Adrenal gland (tissue), 12 donors: ENCODE measurements around the gene KHK. TPM values are rescaled to one million over a fixed set of nuclear protein-coding genes. Genes with fewer than 3 reads are reported as not detected.

Source experiments
- DNase-seq, 7 donors: peaks; one replicate each; pipeline ENCODE4 v3.0.0-alpha.2; 2019 to 2020
- H3K27ac ChIP-seq, 5 donors: fragments of 200-600 bp; sonication (generic) in 4 of 5; 1 replicate in 3 of 5; 2 replicates in 2 of 5; pipeline versions ENCODE4 v1.5.1 to v1.8.0; 2016 to 2020; ENCODE audit warnings: mild to moderate bottlenecking in 1 of 5
- H3K27me3 ChIP-seq: fragments of 200-600 bp; 2 replicates; pipeline ENCODE4 v1.8.0; 2021
- H3K36me3 ChIP-seq, 2 donors: fragments of 200-600 bp; replicated peaks in 1 of 2; 1 replicate in 1 of 2; 2 replicates in 1 of 2; pipeline versions ENCODE4 v1.5.1 to v1.8.0; 2018 to 2022
- H3K4me1 ChIP-seq, 2 donors: fragments of 200-600 bp; replicated peaks in 1 of 2; 1 replicate in 1 of 2; 2 replicates in 1 of 2; pipeline versions ENCODE4 v1.5.1 to v1.8.0; 2018 to 2021
- H3K4me3 ChIP-seq, 4 donors: fragments of 200-600 bp; sonication (generic) in 3 of 4; one replicate each; pipeline ENCODE4 v1.5.1; 2016 to 2018
- H3K9me3 ChIP-seq, 3 donors: fragments of 200-600 bp; sonication (generic) in 1 of 3; replicated peaks in 1 of 3; 1 replicate in 2 of 3; 2 replicates in 1 of 3; pipeline versions ENCODE4 v1.5.1 to v1.8.0; 2016 to 2021
- CTCF ChIP-seq, 6 experiments: fragments of 450-650 bp in 4 of 6; fragments of 200-600 bp in 2 of 6; sonication (generic) in 1 of 6; IDR thresholded peaks; 1 replicate in 5 of 6; 2 replicates in 1 of 6; pipeline versions ENCODE4 v1.5.1 to v1.8.0; 2016 to 2021; ENCODE audit warnings: antibody characterized with exemption in 6 of 6, mild to moderate bottlenecking in 2 of 6, moderate library complexity in 1 of 6
- POLR2A ChIP-seq, 2 donors: fragments of 450-650 bp; IDR thresholded peaks; one replicate each; pipeline ENCODE4 v1.6.1; 2017; ENCODE audit warnings: antibody characterized with exemption in 2 of 2, mild to moderate bottlenecking in 2 of 2, moderate library complexity in 1 of 2
- WGBS, 4 donors: extraction: QIAGEN DNeasy Blood & Tissue Kit in 2 of 4; methylation state at CpG; one replicate each; pipeline versions ENCODE4 v1.1.5 to v1.1.7; 2013 to 2017; 5-methylcytosine and 5-hydroxymethylcytosine counted together
- intact Hi-C, 2 donors: fragments of 100-400 bp; cut with DNase I; formaldehyde crosslinking; loops; one replicate each; pipeline versions ENCODE4 v1.14.1 to v1.15.0; 2022 to 2023
- polyA plus RNA-seq, 3 donors: library from polyadenylated mRNA; stranded (reverse); fragments of 200-250 nt in 2 of 3; fragments of 350-450 nt in 1 of 3; fragmentation: Illumina TruSeq in 1 of 3; extraction: RNeasy Lipid Tissue Mini Kit (QIAGEN cat#74804) in 1 of 3; gene quantifications; one replicate each; pipeline ENCODE4 v1.2.3, GENCODE V29; 2013 to 2014
- total RNA-seq, 9 donors: library from RNA; depleted of rRNA in 4 of 9; stranded (reverse); fragments of >200 nt in 4 of 9; fragments of 120-200 nt in 1 of 9; fragmentation: NEBNext Ultra II Directional in 1 of 9; extraction: Animal tissue kit (Norgen Biotek cat#: 25700) in 1 of 9; gene quantifications; one replicate each; pipeline versions ENCODE4 v1.1.0 to v1.2.4, GENCODE V29; 2013 to 2023
- donor health status: healthy with polysubstance abuse.
- donor health status: Bipolar disorder and iron deficiency.
- donor health status: DM: yes; HTN: yes; CAD: no.
- donor health status: DM: no; HTN: no; CAD: no.
- donor health status: DM: no; HTN: no; CAD: no.
- donor health status: DM: yes; HTN: yes; CAD: no.

Gene KHK
- total and polyA plus RNA-seq, 12 donors = 3.3 to 14.4 (median 6.9) TPM

- Histone ChIP-seq H3K27ac (peak overlapping the region in 1 of 5 donors; percentile 79), H3K36me3 (peaks cover 0 to 52% of the 10 kb centered on the region in 2 donors), H3K4me1 (peaks cover 11 to 18% of the 10 kb centered on the region in 2 donors), H3K9me3 (no peaks in the 10 kb centered on the region), H3K4me3 (no peak overlapping the region), H3K27me3 (no peaks in the 10 kb centered on the region)
- intact Hi-C loops = no loop called here
- TF ChIP-seq CTCF (IDR thresholded peaks at IDR 0.05) (no peak), POLR2A (IDR thresholded peaks at IDR 0.05) (no peak)
- WGBS, 4 donors = 91 to 98% (median 94%) methylated on average over 6 to 10 of the region's 10 CpGs
- no peak for DNase-seq
Measured at GRCh38 chr2:27058210-27058609, 28.4 kb upstream of the KHK start.

- peaks cover 0 to 41% of the 10 kb centered on the region in 2 donors for H3K36me3 ChIP-seq
- no peak for TF ChIP-seq POLR2A (IDR thresholded peaks at IDR 0.05)
- peak in 2 of 6 experiments; percentile 18 to 30 for TF ChIP-seq CTCF (IDR thresholded peaks at IDR 0.05)
- DNase-seq = peak in 6 of 7 donors; percentile 77 to 90 (median 84)
- H3K4me3 ChIP-seq = no peak overlapping the region
- intact Hi-C loops = no loop called here
- H3K27ac ChIP-seq = peak overlapping the region in 4 of 5 donors; percentile 59 to 79 (median 67)
- no peaks in the 10 kb centered on the region for H3K9me3 ChIP-seq
- 31 to 48% (median 39%) methylated on average over 11 to 15 of the region's 15 CpGs for WGBS, 4 donors
- H3K27me3 ChIP-seq = no peaks in the 10 kb centered on the region
- peaks cover 19 to 26% of the 10 kb centered on the region in 2 donors for H3K4me1 ChIP-seq
Measured at GRCh38 chr2:27059141-27059820, 27.3 kb upstream of the KHK start.

- TF ChIP-seq POLR2A (IDR thresholded peaks at IDR 0.05) = no peak
- TF ChIP-seq CTCF (IDR thresholded peaks at IDR 0.05) = no peak
- H3K27me3 ChIP-seq = no peaks in the 10 kb centered on the region
- WGBS, 4 donors = 90 to 96% (median 93%) methylated on average over 3 of the region's 3 CpGs
Measured at GRCh38 chr2:27060323-27060722, 26.2 kb upstream of the KHK start.

GRCh38 chr2:27065128-27065527, 21.4 kb upstream of the KHK start:
- peaks cover 0 to 37% of the 10 kb centered on the region in 2 donors for H3K36me3 ChIP-seq
- DNase-seq = peak in 1 of 7 donors; percentile 8
- WGBS, 4 donors = 81 to 89% (median 83%) methylated on average over 3 of the region's 3 CpGs
- intact Hi-C loops = no loop called here
- no peak overlapping the region for H3K4me3 ChIP-seq
- TF ChIP-seq POLR2A (IDR thresholded peaks at IDR 0.05) (no peak), CTCF (IDR thresholded peaks at IDR 0.05) (no peak)
- no peak overlapping the region for H3K27ac ChIP-seq
- H3K27me3 ChIP-seq = no peaks in the 10 kb centered on the region
- H3K9me3 ChIP-seq = no peaks in the 10 kb centered on the region
- peaks cover 20 to 24% of the 10 kb centered on the region in 2 donors for H3K4me1 ChIP-seq

More at GRCh38 chr2:27060323-27060722, 26.2 kb upstream of the KHK start:
- H3K27ac ChIP-seq = peak overlapping the region in 3 of 5 donors; percentile 59 to 79 (median 61)
- DNase-seq = no peak
- H3K4me3 ChIP-seq = no peak overlapping the region
- peaks cover 0 to 38% of the 10 kb centered on the region in 2 donors for H3K36me3 ChIP-seq
- intact Hi-C loops = no loop called here
- H3K9me3 ChIP-seq = no peaks in the 10 kb centered on the region
- peaks cover 19 to 28% of the 10 kb centered on the region in 2 donors for H3K4me1 ChIP-seq
